GM19455 (cell line): Measurements from ENCODE around the gene KNSTRN.

Experiments used
- ATAC-seq: cut with Tn5 transposase; IDR thresholded peaks from one replicate; pipeline ENCODE4 v1.9.1; 2021; ENCODE audit not compliant: unreplicated experiment

The KNSTRN gene

DNA sequence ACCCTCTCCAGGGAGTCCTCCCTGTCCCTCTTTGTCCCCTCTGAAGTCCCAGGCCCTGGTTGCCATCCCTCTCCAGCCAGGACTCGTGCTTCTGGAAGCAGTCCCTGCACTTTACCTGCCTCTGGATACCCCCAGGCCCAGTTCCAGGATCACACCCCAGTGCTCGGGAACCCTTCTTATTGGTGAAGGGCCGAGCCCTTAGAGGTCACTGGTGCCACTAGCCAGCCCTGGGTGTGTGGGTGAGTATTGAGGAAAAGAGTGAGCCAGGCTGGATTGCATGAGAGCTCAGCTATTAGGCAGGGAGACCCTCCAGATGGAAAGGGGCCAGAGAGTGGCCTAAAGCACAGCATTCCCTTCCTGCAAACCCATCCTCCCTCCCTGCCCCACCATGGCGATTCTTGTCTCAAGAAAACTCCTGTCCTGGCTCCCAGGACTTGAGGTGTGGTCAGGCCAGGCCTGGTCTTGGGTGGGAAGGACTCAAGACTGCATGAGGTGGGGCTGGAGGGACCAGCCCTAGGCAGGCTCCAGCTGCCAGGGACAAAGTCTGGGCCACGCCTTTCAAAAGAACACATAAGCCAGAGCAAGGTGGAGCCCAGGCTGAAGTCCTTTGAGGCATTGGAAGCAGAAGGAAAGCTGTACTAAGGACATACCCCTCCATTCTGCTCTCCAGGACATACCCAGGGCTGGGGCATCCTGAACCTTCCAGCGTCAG lies 36.5 kb upstream of the KNSTRN start:
- ATAC-seq: no peak

DNA sequence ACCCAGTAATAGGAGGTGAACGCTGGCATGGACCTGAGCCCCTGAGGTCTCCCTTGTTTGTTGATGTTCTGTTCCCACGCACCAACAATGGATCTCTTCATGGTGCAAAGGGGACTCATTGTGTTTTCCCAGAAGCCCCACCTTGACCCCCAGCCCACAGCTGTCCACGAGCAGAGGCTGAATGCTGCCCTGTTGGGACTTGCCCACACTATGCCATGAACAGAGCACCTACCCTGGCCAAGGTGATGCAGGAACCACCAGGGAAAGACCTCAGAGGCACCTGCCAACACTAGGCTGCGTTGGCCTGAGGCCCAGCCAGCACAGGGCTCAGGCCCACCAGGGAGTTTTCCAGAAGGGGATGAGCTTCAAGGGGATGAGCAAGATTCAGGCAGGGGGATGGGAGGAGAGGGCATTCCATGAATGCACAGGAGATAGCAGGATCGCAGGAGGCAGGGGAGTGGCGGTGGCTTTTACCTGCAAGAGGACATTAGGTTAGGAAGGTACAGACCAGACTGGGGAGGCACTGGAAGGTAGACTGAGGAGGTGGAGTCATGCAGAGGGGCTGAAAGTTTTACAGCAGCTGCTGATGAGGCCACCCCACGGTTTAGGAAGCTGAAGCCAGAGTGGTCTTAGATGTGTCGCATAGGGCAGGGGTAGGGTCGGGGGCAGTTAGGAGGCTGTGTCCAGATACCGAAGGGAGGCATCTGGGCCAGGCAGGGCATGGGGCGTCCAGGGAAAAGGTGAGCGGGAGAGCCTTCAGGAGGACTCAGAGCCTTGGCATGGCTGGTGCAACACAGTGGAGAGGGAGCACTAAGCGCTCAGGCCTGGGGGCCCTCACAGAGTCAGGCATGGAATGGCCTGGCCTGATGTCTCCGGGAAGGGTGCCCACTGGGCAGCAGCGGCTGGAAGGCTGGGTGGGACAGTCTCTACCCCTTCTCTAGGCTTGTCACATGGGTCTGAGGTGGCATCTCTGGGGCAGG lies 35.7 kb upstream of the KNSTRN start:
- no peak for ATAC-seq

- ATAC-seq: no peak
These were observed 34.7 kb upstream of the KNSTRN start for GRCh38 chr15:40347559-40348473.

GRCh38 chr15:40348474-40348870 lies 34.0 kb upstream of the KNSTRN start:
- no peak for ATAC-seq

DNA sequence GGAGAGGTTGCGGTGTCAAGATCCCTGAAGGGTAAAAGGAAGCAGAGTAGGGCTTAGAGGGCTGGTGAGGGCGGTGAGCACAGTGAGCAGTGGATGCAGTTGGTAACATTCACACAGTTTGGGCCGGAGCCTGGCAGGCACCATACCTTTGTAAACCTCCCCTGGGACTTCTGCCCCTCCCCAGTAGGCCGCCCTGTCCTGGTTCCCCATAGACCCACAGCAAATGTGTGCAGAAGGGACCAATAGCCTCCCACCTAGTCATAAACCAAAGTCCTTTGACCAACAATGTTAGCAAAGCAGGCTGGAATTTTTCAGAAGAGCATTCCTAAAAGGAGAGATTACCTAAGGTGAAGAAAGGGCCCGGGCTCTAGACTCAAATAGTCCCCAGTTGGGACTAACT lies 33.4 kb upstream of the KNSTRN start:
- no peak for ATAC-seq

GRCh38 chr15:40352281-40352901 lies 30.1 kb upstream of the KNSTRN start:
- ATAC-seq: no peak

- ATAC-seq: no peak
These were observed 28.8 kb upstream of the KNSTRN start for GRCh38 chr15:40353697-40354096.

GRCh38 chr15:40354408-40355171 lies 27.9 kb upstream of the KNSTRN start:
- no peak for ATAC-seq

DNA sequence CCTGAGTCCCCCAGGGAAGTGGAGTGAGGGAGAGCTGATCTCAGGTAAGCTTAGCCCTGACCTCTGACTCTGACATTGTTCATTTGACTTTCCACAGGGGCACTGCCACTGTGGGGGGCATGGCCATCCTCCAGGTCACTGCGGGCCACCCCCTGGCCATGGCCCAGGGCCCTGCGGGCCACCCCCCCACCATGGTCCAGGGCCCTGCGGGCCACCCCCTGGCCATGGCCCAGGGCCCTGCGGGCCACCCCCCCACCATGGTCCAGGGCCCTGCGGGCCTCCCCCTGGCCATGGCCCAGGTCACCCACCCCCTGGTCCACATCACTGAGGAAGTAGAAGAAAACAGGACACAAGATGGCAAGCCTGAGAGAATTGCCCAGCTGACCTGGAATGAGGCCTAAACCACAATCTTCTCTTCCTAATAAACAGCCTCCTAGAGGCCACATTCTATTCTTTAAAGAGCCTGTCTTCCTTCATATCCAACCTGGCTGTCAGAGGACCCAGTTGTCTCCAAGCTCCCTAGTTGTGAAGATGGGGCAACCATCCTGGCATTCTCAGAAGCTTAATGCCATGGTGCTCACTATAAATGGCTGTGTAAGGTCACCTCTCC lies 26.4 kb upstream of the KNSTRN start:
- no peak for ATAC-seq

- ATAC-seq: no peak
These were observed 25.3 kb upstream of the KNSTRN start for GRCh38 chr15:40357246-40357645.

DNA sequence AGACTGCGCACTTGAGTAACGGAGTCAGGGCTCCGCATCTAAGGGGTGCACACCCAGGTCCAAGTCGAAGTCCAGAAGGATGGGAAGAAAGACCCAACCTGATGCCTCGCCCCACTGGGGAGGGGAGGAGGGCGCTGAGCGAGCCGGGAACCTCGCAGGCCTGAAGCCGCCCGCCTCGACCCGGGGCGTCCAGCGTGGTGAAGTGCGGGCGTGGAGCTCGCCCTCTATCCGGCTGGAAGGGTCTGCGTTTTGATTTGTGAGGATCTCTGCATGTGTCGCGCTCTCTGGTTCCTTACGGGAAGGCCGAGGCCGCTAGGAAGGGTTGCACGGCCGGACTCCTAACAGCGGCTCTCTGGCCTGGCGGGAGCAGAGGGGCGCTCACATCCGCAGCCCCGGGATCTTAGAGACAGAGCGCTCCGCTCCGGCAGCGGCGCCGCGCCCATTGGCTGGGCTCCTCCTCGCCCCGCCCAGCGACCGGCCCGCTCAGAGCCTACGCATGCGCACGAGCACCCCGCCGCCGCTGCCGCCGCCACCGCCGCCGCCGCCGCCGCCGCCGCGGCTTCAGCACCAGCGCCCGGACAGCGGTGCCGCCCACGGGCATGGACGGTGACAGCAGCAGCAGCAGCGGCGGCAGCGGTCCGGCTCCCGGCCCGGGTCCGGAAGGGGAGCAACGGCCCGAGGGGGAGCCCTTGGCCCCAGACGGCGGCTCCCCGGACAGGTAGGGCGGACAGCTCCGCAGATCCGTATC lies 24.6 kb upstream of the KNSTRN start, which contains the start of gene DISP2:
TSS of gene DISP2 (plus strand) at position 497 of the 748 bp plus-strand sequence. CDS start at position 600, 103 bp downstream.
- peak; percentile 85 for ATAC-seq

GRCh38 chr15:40358471-40359353 lies 23.8 kb upstream of the KNSTRN start:
- ATAC-seq: peak; percentile 8

GRCh38 chr15:40360015-40360414 lies 22.5 kb upstream of the KNSTRN start:
- no peak for ATAC-seq

DNA sequence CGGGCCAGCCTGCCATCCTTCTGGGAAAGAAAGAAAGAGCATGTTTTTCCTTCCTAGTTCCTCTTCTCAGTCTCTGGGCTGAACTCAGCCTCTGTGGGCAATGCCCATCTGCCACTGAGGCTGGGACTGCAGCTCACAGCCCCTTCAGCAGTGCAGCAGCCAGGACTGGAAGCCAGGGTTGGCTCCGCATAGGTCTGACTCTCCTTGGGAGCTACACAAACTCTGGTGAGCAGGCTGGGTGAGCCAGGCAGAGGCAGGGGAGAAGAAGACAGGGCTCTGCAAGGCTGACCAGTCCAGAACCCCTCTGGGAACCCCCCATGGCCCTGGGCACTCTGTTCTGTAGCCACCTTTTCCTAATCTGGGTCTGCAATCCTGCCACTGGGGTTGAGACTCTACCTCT lies 20.9 kb upstream of the KNSTRN start:
- no peak for ATAC-seq

- no peak for ATAC-seq
These were observed 18.9 kb upstream of the KNSTRN start for GRCh38 chr15:40363611-40364010.

DNA sequence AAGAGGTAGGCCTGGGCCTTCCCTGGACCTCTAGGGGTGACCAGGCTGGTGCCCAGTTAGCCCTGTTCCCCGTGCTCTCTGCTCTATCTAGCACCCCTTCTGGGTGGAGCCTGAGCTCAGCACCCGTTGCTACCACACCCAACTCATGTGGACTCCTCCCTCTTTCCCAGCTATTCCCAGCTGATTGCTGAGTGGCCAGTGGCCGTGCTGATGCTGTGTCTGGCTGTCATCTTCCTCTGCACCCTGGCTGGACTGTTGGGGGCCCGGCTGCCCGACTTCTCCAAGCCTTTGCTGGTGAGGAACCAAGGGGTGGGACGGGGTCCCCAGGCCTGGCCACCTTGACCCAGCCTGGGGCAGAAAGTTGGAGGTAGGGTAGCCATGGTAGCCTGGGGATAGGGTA lies 18.3 kb upstream of the KNSTRN start:
- no peak for ATAC-seq

- no peak for ATAC-seq
These were observed 17.5 kb upstream of the KNSTRN start for GRCh38 chr15:40365016-40365415.
